ENCODE results near the gene CD82.
"Not testable (repeated sequence)": the region's sequence is repeated elsewhere in the genome, so short reads cannot be mapped to it uniquely, and the experiment has no call there.

CD82 gene

GRCh38 chr11:44633641-44634040 lies 68.2 kb downstream of the CD82 start:
- CTCF ChIA-PET, result interaction anchor here (0.7 to 1.4 kb wide), 2 partner anchors 9 to 219 kb away, joined by 3 to 4 read pairs; no protein-coding TSS in a partner anchor

DNA sequence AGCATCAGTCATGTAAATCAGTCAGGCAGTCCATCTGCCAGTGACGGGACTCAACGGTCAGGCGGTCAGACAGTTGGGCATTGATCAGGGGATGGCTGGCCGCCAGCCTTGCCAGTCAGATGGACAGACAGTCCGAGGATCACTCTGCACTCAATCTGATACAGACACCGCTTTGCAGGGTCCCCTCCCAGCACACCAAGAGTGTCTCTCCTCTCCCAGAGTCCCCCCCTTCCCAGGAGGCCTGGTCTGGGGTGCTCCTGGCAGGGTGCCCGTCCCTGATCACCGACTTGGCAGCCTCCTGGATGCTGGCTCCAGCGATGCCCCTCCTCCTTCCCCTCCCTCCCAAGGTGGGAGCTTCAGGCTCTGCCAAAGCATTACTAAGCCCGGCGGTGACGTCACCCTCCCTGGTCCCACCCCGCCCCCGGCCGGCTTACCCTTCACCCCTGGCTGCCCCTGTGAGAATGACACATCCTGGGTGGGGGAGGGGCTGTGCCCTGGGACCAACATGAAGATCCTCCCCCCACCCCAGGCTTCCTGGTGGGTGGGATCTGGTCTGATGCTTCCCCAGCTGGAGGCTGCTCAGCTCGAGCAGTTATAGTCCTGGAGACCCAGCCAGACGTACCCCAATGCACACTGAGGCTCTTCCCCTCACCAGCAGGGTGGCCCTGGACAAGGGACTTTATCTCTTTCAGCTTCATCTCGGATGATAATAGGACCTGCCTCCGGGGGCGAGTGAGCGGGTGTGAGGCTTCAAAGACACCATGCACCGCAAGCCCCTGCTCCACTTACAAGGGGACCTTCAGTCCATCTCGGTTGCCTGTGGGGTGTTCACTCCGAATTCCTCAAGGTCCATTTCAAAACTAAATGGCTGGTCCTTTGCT lies 69.2 kb downstream of the CD82 start:
- TF ChIP-seq, protein P1, sequence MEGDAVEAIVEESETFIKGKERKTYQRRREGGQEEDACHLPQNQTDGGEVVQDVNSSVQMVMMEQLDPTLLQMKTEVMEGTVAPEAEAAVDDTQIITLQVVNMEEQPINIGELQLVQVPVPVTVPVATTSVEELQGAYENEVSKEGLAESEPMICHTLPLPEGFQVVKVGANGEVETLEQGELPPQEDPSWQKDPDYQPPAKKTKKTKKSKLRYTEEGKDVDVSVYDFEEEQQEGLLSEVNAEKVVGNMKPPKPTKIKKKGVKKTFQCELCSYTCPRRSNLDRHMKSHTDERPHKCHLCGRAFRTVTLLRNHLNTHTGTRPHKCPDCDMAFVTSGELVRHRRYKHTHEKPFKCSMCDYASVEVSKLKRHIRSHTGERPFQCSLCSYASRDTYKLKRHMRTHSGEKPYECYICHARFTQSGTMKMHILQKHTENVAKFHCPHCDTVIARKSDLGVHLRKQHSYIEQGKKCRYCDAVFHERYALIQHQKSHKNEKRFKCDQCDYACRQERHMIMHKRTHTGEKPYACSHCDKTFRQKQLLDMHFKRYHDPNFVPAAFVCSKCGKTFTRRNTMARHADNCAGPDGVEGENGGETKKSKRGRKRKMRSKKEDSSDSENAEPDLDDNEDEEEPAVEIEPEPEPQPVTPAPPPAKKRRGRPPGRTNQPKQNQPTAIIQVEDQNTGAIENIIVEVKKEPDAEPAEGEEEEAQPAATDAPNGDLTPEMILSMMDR (conservative IDR thresholded peaks at IDR 0.05; ENCODE audit: low read depth), result no peak
- ChIA-PET POLR2A (ENCODE audit: low non-redundant PET) (no interaction called here), CTCF (no interaction called here)
- DNase-seq (ENCODE audit: low spot score), result peak; percentile 85
- no peak overlapping the region for H3K27ac ChIP-seq

More at GRCh38 chr11:44633641-44634040, 68.2 kb downstream of the CD82 start:
- DNase-seq (ENCODE audit: low spot score), result no peak
- no peak overlapping the region for H3K27ac ChIP-seq
- POLR2A ChIA-PET (ENCODE audit: low non-redundant PET), result no interaction called here
- TF ChIP-seq, protein P1 (conservative IDR thresholded peaks at IDR 0.05; ENCODE audit: low read depth), result no peak

DNA sequence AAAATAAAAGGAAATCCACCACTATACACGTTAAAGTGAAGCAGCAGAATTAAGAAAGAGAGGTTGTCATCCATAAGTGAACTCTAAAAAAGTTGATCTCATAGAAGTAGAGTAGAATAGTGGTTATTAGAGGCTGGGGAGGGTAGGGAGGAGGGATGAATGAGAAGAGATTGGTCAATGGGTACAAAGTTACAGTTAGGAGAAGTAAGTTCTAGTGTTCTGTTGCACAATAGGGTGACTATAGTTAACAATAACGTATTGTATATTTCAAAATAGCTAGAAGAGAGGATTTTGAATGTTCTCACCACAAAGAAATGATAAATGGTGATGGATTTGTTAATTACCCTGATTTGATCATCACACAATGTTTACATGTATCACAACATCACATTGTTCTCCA lies 72.0 kb downstream of the CD82 start:
- ChIA-PET POLR2A (ENCODE audit: low non-redundant PET) (no interaction called here), CTCF (interaction anchor here (0.7 kb wide), 1 partner anchor 93 kb away, joined by 4 read pairs; no protein-coding TSS in a partner anchor)
- TF ChIP-seq, protein P1 (conservative IDR thresholded peaks at IDR 0.05; ENCODE audit: low read depth), result no peak

DNA sequence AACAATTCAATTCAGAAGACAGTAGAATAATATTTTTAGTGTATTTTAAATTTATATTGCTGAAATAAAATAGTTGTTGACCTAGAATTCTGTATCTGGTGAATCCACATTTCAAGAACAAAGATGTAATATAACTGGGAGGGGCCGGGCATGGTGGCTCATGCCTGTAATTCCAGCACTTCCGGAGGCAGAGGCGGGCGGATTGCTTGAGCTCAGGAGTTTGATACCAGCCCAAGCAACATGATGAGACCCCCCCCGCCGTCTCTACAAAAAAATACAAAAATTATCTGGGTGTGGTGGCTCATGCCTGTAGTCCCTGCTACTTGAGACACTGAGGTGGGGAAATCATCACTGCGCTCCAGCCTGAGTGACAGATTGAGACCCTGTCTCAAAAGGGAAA lies 72.6 kb downstream of the CD82 start:
- ChIA-PET POLR2A (ENCODE audit: low non-redundant PET) (no interaction called here), CTCF (interaction anchor here (0.7 kb wide), 1 partner anchor 92 kb away, joined by 4 read pairs; no protein-coding TSS in a partner anchor)
- no peak for DNase-seq (ENCODE audit: low spot score)
- no peak overlapping the region for H3K27ac ChIP-seq
- TF ChIP-seq, protein P1 (conservative IDR thresholded peaks at IDR 0.05; ENCODE audit: low read depth), result no peak

More for the DNA sequence above, 72.0 kb downstream of the CD82 start:
- H3K27ac ChIP-seq, result no peak overlapping the region
- no peak for DNase-seq (ENCODE audit: low spot score)

GRCh38 chr11:44643217-44643616 lies 77.8 kb downstream of the CD82 start:
- TF ChIP-seq, protein P1 (conservative IDR thresholded peaks at IDR 0.05; ENCODE audit: low read depth), result no peak
- no peak for DNase-seq (ENCODE audit: low spot score)
- CTCF ChIA-PET, result no interaction called here
- POLR2A ChIA-PET (ENCODE audit: low non-redundant PET), result no interaction called here
- H3K27ac ChIP-seq, result no peak overlapping the region

DNA sequence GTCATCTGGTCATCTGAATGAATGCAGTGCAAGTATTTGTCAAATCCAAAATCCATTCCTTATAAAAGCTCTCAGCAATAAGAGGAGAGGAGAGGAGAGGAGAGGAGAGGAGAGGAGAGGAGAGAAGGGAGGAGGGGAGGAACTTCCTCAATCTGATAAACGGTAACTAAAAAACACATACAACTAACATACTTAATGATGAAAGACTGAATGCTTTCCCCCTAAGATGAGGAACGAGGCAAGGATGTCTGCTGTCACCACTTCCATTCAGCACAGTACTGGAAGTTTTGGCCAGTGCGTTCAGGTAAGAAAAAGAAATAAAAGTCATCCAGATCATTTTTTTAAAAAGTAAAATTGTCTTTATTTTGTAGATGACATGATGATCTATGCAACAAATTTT lies 80.4 kb downstream of the CD82 start:
- CTCF ChIA-PET, result no interaction called here
- TF ChIP-seq, protein P1 (conservative IDR thresholded peaks at IDR 0.05; ENCODE audit: low read depth), result no peak
- no peak overlapping the region for H3K27ac ChIP-seq
- POLR2A ChIA-PET (ENCODE audit: low non-redundant PET), result no interaction called here
- no peak for DNase-seq (ENCODE audit: low spot score)

GRCh38 chr11:44647255-44647955 lies 81.9 kb downstream of the CD82 start:
- H3K27ac ChIP-seq; DNase-seq (ENCODE audit: low spot score); POLR2A ChIA-PET (ENCODE audit: low non-redundant PET): not testable (repeated sequence)
- CTCF ChIA-PET, result interaction anchor here (0.5 kb wide), 1 partner anchor 104 kb away, joined by 3 read pairs; no protein-coding TSS in a partner anchor
